ENCODE data around the gene BCL2L14.

Gene BCL2L14

DNA sequence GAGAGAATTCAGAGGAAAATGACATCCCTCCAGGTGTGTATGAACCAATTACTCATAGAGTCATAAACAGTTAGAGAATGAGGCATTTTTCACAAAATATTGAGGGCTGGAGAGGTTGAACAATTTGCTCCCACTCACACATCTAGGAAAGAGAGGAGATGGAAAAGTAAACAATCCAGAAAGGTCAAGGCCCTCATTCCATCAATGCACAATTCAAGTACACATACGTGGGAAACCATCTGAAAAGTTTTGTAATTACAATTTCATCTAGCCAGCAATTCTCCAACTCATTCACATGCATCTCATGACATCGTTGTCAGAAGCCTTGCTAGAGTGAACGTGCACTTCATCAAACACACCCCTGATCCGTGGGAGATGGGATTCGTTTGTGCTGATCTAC lies 15.7 kb upstream of the BCL2L14 start:
- DNase-seq (ENCODE audit: low read depth, low spot score): no peak

DNA sequence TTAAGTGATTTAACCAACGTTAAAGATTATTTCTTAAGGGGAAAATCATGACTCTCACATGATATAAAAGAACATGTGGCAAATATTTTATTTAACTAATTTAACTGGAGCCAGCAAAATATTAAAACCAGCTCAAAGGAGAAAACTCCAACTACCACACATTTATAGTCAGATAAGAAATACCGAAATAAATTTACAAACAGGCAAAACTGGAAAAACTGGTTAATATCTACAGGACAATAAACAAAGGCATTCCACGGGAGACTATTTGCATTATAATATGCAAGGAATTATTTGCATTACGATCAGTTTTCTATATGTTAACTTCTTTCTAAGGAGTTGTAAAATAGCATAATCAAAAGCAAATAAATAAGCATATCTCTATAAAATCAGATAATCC lies 13.8 kb upstream of the BCL2L14 start:
- DNase-seq (ENCODE audit: low read depth, low spot score): no peak

DNA sequence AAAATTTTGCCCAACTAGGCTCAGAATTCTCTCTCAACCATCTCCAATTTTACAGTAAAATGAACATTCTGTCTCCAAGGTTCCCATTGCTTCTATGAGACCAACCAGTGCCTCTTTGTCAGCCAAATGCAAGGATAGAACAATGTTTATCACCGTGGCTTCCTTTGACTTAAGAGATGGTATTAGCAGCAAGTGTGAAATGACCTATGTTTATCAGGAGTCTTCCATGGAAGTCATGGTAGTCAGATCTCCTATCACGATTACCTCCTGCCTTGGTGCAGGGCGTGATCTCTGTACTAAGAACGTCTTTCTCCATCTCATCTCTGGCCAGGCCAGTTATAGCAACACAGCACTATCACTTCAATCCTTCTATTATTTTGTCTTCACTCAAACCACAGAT lies 6.1 kb upstream of the BCL2L14 start:
- no peak for DNase-seq (ENCODE audit: low read depth, low spot score)

DNA sequence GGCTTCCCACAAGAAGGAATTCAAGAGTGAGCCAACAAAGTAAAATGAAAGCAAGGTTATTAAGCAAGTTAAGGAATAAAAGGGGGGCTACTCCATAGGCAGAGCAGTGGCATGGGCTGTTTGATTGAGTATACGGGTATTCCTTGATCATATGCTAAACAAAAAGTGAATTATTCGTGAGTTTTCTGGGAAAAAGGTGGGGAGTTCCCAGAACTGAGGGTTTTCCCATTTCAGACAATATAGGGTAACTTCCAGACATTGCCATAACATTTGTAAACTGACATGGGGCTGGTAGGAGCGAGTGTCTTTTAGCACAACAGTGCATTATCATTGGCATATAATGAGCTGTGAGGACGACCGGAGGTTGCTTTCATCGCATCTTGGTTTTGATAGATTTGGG lies 2.0 kb upstream of the BCL2L14 start:
- DNase-seq (ENCODE audit: low read depth, low spot score): no peak

DNA sequence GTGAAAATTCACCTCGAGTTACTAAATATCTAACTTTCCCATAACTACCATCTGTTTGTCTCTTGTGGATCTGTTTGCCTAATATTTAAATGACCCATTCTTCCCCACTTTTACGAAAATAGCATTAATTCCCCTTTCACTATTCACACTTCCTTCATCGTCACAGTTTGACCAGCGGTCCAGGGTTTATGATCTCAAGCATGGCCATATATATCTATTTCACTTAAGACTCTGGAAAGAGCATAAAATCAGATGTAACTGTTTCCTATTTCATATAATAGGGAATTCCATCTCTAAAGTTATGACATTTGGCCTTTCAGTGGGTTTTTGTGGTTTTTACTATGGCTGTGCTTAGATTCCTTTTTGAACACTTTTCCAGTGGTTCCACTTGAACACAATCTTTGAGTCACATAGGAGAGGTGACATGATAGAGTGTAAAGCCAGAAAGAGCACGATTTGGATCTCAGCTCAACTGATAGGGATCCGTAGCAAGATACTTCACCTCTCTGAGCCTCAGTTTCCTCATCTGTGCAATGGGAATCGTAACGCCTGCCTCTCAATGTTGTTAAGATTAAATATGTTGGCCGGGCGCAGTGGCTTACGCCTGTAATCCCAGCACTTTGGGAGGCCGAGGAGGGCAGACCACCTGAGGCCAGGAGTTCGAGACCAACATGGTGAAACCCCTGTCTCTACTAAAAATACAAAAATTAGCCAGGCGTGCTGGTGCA lies 754 bp upstream of the BCL2L14 start:
- DNase-seq (ENCODE audit: low read depth, low spot score): no peak

DNA sequence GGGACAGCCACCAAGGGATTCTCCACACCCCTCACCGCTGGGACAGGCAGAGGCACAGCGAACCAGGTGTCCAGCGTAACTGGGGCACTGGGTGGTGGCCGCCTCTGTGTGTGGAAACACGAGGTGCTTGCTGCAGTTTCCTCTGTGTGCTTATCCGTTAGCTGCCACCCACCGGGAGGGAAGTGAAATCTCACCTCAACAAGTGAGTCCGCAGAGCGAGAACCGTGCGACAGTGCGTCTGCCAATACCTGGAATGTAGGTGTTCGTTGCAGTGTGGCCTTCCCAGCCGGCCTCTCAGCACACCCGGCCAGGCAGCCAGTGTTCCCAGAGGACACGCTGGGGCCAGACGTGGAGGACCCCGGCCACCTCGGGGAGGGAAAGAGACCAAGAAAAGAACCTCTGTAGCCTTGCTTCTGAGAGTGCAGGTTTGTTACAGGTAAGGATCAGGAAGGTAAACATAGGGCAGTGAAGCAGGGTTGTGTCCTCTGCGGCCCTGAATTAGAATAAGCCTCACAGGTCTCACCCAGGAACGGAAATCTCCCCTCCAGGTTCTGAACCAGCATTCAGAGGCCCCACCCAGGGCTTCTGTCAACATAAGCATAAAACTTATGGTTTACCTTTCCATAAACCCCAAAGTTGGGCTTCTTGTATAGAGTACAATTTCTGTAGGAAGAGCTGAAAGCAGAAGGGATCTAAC lies 1.5 kb downstream of the BCL2L14 start:
- no peak for DNase-seq (ENCODE audit: low read depth, low spot score)

DNA sequence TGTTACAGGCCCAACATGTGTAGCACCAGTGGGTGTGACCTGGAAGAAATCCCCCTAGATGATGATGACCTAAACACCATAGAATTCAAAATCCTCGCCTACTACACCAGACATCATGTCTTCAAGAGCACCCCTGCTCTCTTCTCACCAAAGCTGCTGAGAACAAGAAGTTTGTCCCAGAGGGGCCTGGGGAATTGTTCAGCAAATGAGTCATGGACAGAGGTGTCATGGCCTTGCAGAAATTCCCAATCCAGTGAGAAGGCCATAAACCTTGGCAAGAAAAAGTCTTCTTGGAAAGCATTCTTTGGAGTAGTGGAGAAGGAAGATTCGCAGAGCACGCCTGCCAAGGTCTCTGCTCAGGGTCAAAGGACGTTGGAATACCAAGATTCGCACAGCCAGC lies 8.6 kb downstream of the BCL2L14 start:
- DNase-seq (ENCODE audit: low read depth, low spot score): peak; percentile 44

DNA sequence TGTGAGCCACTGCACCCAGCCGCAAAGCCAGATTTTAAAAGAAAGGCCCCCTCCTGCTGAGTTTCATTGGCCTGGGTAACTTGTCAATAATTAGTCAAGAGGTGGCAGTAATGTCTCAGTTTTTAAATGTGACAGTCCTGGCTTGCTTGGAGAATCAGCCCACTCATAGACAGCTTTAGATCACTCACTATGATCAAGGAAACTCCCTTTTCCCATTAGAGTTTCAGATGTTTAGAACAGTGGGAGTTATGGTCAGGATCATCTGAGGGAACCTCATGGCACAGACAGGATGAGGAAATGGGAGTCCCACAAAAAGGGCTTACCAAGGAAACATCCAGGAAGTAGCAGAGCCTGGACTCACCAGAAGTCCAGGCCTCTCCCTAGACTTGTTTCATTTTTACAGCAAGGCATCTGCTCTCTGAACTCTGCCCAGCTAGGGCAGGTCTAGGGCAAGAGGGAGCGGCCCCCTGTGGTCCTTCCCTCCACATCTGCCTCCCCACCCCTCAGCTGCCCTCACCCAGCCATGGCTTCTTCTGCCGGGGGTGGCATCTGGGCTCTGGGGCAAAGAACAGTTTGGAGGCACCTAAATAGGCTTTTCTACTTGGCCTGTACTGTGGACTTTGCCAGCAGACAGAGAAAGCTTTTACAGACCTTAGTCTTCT lies 11.2 kb downstream of the BCL2L14 start:
- peak; percentile 48 for DNase-seq (ENCODE audit: low read depth, low spot score)

DNA sequence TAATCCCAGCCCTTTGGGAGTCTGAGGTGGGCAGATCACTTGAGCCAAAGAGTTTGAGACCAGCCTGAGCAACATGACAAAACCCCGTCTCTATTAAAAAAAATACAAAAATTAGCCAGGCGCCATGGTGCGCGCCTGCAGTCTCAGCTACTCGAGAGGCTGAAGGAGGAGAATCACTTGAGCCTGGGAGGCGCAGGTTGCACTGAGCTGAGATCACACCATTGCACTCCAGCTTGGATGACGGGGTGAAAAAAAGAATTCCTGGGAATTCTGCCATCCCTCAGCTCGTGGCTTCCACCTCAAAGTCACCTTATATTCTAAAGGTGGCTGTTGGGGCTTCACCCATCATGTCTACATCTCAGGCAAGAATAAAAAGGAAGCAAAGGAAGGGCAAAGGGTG lies 12.9 kb downstream of the BCL2L14 start:
- DNase-seq (ENCODE audit: low read depth, low spot score): no peak

DNA sequence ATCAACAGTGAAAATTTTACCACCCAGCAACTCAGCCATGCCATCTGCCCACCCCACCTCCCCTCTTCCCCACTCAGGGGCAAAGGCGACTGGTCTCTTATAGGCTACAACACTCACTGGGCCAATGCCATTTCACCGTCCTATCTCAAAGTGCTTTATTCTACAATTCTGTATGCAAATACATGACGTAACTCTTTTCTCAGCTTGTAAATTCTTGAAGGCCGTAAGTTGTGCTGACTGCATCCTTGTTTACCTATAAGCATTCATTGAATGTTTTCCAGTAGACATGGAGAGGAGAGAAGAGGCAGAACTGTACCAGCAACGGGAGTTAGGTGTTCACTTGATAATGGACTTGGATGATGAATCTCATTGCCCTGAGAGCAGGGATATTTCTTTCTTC lies 15.6 kb downstream of the BCL2L14 start:
- no peak for DNase-seq (ENCODE audit: low read depth, low spot score)

DNA sequence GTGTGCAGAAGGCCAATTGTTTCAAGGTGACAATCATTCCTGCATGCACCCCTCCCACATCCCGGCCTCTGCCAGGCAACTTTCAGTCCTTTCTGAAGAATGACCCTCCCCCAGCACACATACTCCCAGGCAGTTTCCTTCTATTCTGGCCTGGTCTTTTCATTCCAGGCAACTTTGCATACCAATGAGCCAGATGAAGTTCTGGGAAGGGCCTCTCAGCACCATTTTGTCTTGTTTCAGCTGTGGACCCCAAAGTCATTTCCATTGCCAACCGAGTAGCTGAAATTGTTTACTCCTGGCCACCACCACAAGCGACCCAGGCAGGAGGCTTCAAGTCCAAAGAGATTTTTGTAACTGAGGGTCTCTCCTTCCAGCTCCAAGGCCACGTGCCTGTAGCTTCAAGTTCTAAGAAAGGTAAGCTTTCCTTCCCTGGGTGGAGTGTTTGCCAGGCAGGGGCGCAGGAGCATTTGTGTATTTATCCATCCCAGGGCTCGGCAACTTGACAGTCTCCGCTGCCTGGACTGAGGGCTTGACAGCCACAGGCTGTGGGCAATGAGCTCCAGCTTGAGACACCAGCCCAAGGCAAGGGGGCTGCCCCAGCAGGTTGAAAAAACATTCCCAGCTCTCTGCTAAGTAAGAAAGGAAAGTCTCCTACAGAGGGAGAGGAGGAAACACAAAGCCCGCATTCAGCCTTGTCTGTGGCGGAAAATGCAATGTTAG lies 16.4 kb downstream of the BCL2L14 start:
- DNase-seq (ENCODE audit: low read depth, low spot score): peak; percentile 79

DNA sequence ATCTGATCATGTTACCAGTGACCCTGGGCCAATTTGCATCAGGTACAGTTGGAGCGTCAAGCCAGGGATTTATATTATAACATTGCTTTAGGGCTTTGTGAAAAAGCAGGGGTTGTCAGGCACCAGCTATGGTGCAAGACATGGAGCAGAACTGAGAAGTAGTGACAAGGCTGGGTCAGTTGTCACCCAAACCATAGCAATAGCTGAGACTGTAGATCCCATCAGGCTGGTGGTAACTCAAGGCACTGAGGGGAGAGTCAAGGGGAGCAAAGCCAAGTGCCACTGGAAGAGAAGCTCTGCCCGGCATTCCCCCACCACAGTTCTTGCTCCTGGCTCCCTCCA lies 16.9 kb downstream of the BCL2L14 start:
- no peak for DNase-seq (ENCODE audit: low read depth, low spot score)

DNA sequence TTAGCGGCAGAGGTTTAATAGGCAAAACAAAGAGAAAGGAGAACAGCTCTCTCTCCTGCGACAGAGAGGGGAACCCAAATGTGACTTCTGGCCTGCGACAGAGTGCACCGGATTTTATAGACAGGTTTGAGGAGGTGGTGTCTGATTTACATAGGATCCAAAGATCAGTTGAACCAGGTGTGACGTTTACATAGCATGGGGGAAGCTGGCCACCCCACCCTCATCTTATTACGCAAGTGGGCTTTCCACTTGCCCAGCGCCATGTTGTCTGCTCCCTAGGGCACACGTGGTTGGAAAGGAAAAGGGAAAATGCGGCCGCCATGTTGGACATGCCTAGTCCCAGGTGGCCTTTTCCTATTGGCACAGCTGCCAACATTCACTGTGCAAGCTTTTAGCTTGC lies 17.4 kb downstream of the BCL2L14 start:
- no peak for DNase-seq (ENCODE audit: low read depth, low spot score)

DNA sequence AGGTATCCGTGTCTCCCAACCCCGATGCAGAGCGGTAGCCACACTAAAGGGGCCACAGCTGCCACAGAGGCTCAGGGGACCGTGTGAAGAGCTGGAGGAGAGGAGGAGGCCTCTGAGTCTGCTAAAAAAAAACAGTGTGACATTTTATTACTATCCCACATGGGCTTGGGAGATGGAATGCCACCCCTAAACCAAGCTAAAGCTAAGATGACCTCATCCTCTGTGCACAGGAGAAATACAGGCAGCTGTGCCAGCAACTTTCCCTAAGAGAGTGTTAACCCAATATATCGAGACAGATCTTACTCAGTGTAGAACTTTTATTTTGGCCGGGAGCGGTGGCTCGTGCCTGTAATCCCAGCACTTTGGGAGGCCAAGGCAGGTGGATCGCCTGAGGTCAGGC lies 18.0 kb downstream of the BCL2L14 start:
- no peak for DNase-seq (ENCODE audit: low read depth, low spot score)

DNA sequence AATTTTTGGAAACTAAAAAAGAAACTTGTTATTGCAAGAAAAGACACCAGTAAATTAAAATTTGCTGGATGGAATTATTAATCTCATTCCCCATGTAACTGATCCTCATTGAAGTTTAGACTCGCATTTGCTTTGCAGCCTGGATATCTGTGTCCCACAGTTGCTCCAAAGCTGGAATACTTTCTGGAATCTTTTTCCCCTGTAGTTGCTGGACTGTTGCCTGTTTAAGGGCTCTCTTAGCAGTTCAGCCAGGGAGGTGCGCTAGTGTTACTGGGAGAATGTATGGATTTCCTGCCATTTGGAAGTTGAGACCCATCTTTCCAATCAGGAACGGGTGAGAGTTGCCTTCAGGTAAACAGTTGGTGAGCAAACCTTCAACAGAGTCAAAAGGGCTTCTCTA lies 20.3 kb downstream of the BCL2L14 start:
- no peak for DNase-seq (ENCODE audit: low read depth, low spot score)

DNA sequence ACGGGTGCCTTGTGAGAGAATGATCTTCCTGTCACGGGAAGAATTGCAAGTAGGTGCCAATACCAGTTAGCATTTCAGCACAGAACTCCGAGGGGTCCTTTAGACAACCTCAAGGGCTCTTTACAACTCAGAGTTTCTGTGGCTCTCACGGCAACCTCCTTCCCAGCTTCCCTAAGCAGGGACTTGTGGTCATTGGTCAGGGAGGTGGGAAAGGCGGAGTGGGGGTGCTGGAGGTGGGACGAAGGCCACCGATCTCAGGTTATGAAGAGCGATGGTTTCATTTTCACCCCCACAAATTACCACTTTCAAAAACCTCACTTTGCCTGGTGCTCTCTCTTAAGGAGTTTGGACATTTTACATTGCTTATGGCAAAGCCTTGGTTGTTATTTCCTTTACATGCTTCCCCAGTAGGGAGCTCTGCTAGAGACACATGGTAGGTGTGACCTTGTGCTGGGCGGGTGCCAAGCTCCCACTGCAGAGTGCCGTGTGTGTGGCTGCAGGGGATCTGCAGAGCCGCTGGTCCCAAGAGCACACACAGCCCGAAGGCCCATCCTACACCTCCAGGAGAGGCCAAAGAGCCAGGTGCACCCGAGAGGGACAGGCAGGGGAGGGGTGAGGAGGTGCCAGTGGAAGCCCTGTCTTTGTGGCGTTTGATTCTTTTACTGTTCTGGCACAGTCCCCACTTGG lies 21.4 kb downstream of the BCL2L14 start:
- DNase-seq (ENCODE audit: low read depth, low spot score): no peak

DNA sequence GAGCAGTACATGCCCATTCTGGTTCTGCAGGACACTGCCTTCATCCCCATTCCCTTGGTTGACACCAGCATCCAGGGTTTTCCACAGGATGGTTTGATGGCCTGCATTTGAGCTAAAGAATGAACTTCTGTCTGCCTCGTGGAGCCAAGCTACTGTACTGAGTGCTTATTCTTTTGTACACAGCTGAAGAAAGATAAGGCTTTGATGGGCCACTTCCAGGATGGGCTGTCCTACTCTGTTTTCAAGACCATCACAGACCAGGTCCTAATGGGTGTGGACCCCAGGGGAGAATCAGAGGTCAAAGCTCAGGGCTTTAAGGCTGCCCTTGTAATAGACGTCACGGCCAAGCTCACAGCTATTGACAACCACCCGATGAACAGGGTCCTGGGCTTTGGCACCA lies 23.7 kb downstream of the BCL2L14 start:
- no peak for DNase-seq (ENCODE audit: low read depth, low spot score)

DNA sequence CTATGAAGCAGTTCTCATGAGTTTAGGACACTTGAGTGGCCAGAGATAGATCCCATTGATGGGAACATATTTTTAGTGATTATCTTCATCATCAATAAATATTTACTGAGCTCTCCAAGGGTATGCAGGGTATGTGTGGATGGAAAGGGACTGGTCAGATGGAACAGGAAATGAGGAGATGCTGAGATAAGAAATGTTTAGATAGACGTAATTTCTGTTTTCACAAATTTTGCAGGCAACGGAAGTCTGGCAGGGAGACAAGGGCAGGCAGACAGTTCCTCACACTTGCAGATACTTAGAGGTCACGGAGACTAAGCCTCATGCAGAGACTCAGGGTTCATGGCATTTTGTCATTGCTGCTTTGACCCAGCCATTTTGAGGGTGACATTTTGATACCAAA lies 24.3 kb downstream of the BCL2L14 start:
- DNase-seq (ENCODE audit: low read depth, low spot score): no peak

DNA sequence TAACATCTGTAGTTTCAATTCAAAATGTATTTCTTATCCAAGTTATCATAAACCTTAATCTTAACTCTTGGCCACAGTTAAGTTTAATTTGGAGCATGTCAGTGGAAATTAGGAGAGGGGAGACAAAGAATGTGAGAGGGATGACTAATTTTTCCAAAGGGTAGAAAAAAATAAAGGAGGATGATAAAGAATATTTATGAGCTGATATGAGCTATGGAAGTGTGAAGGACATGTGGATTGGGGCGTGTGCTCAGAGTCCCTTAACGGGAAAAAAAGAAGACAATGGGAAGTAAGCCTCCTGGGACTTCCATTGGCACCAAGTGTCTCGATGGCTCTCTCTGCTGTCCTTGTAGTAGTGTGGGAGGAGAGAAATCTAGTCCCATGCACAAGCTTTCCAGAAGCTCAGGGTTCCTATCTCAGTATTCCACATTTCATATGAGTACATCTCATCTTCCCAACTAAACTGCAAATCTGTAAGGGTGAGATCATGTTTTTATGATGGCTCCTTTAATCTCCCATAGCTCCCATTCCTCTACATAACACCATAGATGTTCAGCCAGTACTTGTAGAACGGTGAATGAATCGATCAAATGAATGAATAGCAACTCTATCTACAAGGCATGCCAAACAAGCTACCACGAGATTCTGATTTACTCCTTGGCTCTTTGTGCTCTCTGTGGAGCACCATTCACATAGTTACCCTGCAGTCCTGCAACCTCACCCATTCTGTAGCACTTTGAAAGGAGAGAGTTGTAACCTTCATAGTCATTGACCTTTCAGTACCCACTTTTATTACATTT lies 27.4 kb downstream of the BCL2L14 start:
- DNase-seq (ENCODE audit: low read depth, low spot score): no peak

DNA sequence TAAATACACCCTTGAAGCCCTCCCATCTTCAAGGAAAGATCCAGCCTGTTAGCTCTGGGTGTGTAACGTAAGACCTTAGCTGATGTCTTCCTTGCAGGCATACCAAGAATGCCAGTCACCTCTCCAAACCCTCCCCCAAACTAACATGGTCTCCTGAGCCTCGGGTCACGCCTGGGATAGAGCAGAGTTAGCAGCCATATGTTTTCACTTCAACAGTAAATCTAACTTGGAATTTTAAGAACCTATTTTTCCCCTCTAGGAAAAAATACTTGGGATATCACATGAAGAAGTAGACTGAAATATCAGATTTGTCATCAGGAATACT lies 27.9 kb downstream of the BCL2L14 start:
- DNase-seq (ENCODE audit: low read depth, low spot score): no peak

DNA sequence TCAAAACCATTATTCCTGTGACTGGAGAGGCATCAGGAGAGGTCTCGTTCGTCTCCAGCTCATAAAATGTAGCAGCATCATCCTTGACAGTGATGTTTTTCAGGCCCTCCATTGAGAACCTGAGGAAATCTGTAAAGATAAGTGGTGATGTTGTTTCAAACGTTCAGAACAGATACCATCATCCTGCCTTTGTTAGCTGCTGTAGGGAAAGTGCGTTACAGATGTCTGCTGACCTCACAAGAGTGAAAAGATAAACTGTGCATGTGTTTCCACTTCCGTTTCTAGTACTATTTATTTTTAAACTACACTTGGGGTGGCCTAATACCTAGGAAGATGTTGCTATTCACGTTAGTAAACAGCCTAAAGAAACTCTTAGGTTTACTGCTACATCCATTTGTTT lies 28.4 kb downstream of the BCL2L14 start:
- DNase-seq (ENCODE audit: low read depth, low spot score): no peak
